Muscle of arm (tissue), 12 donors: Measurements from ENCODE around the gene C11orf97. TPM values are rescaled to one million over a fixed set of nuclear protein-coding genes. Genes with fewer than 3 reads are reported as not detected.
A peak's percentile ranks its signal among the peaks of the same experiment; 100 is the strongest.
"Not testable (repeated sequence)": the region's sequence is repeated elsewhere in the genome, so short reads cannot be mapped to it uniquely, and the experiment has no call there.

Source experiments
- DNase-seq: peaks from one replicate; pipeline ENCODE4 v3.0.0-alpha.2; 2013
- polyA plus RNA-seq, 12 donors: library from polyadenylated mRNA; unstranded; fragments of 120-200 nt; gene quantifications; one replicate each; pipeline ENCODE4 v1.2.1, GENCODE V29; 2013; ENCODE audit not compliant: insufficient read length in 12 of 12

Gene C11orf97
- polyA plus RNA-seq, 12 donors, result not detected

- DNase-seq, result no peak
Measured at GRCh38 chr11:94557992-94558391, 45.7 kb downstream of the C11orf97 start.

- no peak for DNase-seq
Measured at GRCh38 chr11:94558468-94558867, 46.2 kb downstream of the C11orf97 start.

GRCh38 chr11:94558932-94559331 is 46.7 kb downstream of the C11orf97 start:
- DNase-seq, result no peak

GRCh38 chr11:94559361-94559760 is 47.1 kb downstream of the C11orf97 start:
- no peak for DNase-seq

GRCh38 chr11:94560834-94561233 is 48.6 kb downstream of the C11orf97 start:
- no peak for DNase-seq

- DNase-seq, result peak; percentile 24
Measured at GRCh38 chr11:94563176-94563847, 51.1 kb downstream of the C11orf97 start.

GRCh38 chr11:94563848-94564467 is 51.7 kb downstream of the C11orf97 start:
- DNase-seq, result no peak

GRCh38 chr11:94567181-94567670 is 55.0 kb downstream of the C11orf97 start, which contains the start of gene PIWIL4:
TSS of gene PIWIL4 (plus strand) at chr11:94567368. CDS start at chr11:94567519, 151 bp downstream.
- no peak for DNase-seq

GRCh38 chr11:94568200-94568599 is 55.9 kb downstream of the C11orf97 start:
- no peak for DNase-seq

- no peak for DNase-seq
Measured at GRCh38 chr11:94568717-94569116, 56.5 kb downstream of the C11orf97 start.

GRCh38 chr11:94572975-94573374 is 60.7 kb downstream of the C11orf97 start:
- not testable (repeated sequence) for DNase-seq

- no peak for DNase-seq
Measured at GRCh38 chr11:94574193-94574961, 62.1 kb downstream of the C11orf97 start.

- DNase-seq, result no peak
Measured at GRCh38 chr11:94576306-94576705, 64.0 kb downstream of the C11orf97 start.

- no peak for DNase-seq
Measured at GRCh38 chr11:94577841-94578240, 65.6 kb downstream of the C11orf97 start.

Other genes with a start within 250 kb of the C11orf97 start
- gene IZUMO1R, start 207.9 kb upstream of the C11orf97 start, polyA plus RNA-seq, result not detected
- under 1 TPM in 10 of 12 donors, not detected in 2; 0.05 to 0.37 (median 0.19) TPM for gene GPR83, start 111.0 kb upstream of the C11orf97 start, polyA plus RNA-seq
- 10 to 100 TPM in 10 of 12 donors, 1 to 10 TPM in 1, not detected in 1; 9.9 to 25.8 (median 17.0) TPM for gene MRE11, start 18.6 kb upstream of the C11orf97 start, polyA plus RNA-seq
- 10 to 100 TPM in 11 of 12 donors, not detected in 1; 11.4 to 42.6 (median 15.7) TPM for gene ANKRD49, start 18.5 kb upstream of the C11orf97 start, polyA plus RNA-seq
- gene FUT4, start 31.5 kb downstream of the C11orf97 start, polyA plus RNA-seq, result 1 to 10 TPM in 11 of 12 donors, not detected in 1; 4.1 to 7.3 (median 6.1) TPM
- gene PIWIL4, start 54.9 kb downstream of the C11orf97 start, polyA plus RNA-seq, result 1 to 10 TPM in 10 of 12 donors, not detected in 2; 3.6 to 6.7 (median 4.8) TPM